Stimulated activated CD8-positive, alpha-beta memory T cell treated with anti-CD3 and anti-CD28 coated beads, Interleukin-15, amount 100 ng/mL, for 1 hour (primary cell): ENCODE results near the gene KIZ.
A peak's percentile ranks its signal among the peaks of the same experiment; 100 is the strongest.

Experiments
- DNase-seq: peaks from one replicate; pipeline ENCODE4 v3.0.0-alpha.2; 2020; ENCODE audit warnings: low read depth

The KIZ gene

GRCh38 chr20:21125849-21126580, at the start of gene KIZ:
KIZ (plus strand) TSS chr20:21126082; CDS start chr20:21126116, 34 bp downstream.
- DNase-seq, result peak; percentile 99

GRCh38 chr20:21077809-21078345, 48.0 kb upstream of the KIZ start:
- no peak for DNase-seq

GRCh38 chr20:21082584-21082983, 43.3 kb upstream of the KIZ start:
- DNase-seq, result no peak

- DNase-seq, result no peak
Observed at GRCh38 chr20:21083825-21084325, 42.0 kb upstream of the KIZ start.

- no peak for DNase-seq
Observed at GRCh38 chr20:21087862-21088540, 37.9 kb upstream of the KIZ start.

- DNase-seq, result no peak
Observed at GRCh38 chr20:21089391-21089790, 36.5 kb upstream of the KIZ start.

- DNase-seq, result no peak
Observed at GRCh38 chr20:21090111-21090618, 35.7 kb upstream of the KIZ start.

GRCh38 chr20:21090721-21091120, 35.2 kb upstream of the KIZ start:
- DNase-seq, result no peak

GRCh38 chr20:21092806-21093205, 33.1 kb upstream of the KIZ start:
- no peak for DNase-seq

- DNase-seq, result no peak
Observed at GRCh38 chr20:21096321-21097043, 29.4 kb upstream of the KIZ start.

- no peak for DNase-seq
Observed at GRCh38 chr20:21099751-21100577, 25.9 kb upstream of the KIZ start.

GRCh38 chr20:21100578-21101452, 25.1 kb upstream of the KIZ start:
- no peak for DNase-seq

GRCh38 chr20:21101453-21101931, 24.4 kb upstream of the KIZ start:
- DNase-seq, result no peak

- DNase-seq, result no peak
Observed at GRCh38 chr20:21101932-21102575, 23.8 kb upstream of the KIZ start.

- no peak for DNase-seq
Observed at GRCh38 chr20:21102603-21103311, 23.1 kb upstream of the KIZ start.

GRCh38 chr20:21103582-21104465, 22.1 kb upstream of the KIZ start:
- no peak for DNase-seq

GRCh38 chr20:21104466-21104761, 21.5 kb upstream of the KIZ start:
- DNase-seq, result no peak

- DNase-seq, result no peak
Observed at GRCh38 chr20:21104921-21105320, 21.0 kb upstream of the KIZ start.
